Skin of body (tissue), 2 donors: Measurements from ENCODE around the gene PTPN5. TPM values are rescaled to one million over a fixed set of nuclear protein-coding genes. Genes with fewer than 3 reads are reported as not detected.

Experiments
- DNase-seq: peaks from one replicate; lab custom pipeline; 2025; lab: John Stamatoyannopoulos, UW
- total RNA-seq: library from RNA; depleted of rRNA; stranded (reverse); fragments of >200 nt; gene quantifications from one replicate; pipeline ENCODE4 v1.2.3, GENCODE V29; 2014

PTPN5 gene
- total RNA-seq, 1 donor from 2014 or later, result 0.69 TPM

GRCh38 chr11:18773104-18773503 lies 18.5 kb downstream of the PTPN5 start:
- DNase-seq, result no peak

GRCh38 chr11:18772211-18772610 lies 19.4 kb downstream of the PTPN5 start:
- DNase-seq, result no peak

GRCh38 chr11:18771266-18772035 lies 20.1 kb downstream of the PTPN5 start:
- no peak for DNase-seq

GRCh38 chr11:18770479-18771125 lies 21.0 kb downstream of the PTPN5 start:
- no peak for DNase-seq

- DNase-seq, result no peak
Observed at GRCh38 chr11:18769802-18770456, 21.7 kb downstream of the PTPN5 start.

GRCh38 chr11:18768978-18769377 lies 22.6 kb downstream of the PTPN5 start:
- no peak for DNase-seq

GRCh38 chr11:18768472-18768901 lies 23.1 kb downstream of the PTPN5 start:
- DNase-seq, result no peak

GRCh38 chr11:18766015-18766414 lies 25.6 kb downstream of the PTPN5 start:
- no peak for DNase-seq

- no peak for DNase-seq
Observed at GRCh38 chr11:18765554-18765953, 26.0 kb downstream of the PTPN5 start.

GRCh38 chr11:18761741-18762140 lies 29.9 kb downstream of the PTPN5 start:
- no peak for DNase-seq

GRCh38 chr11:18761144-18761543 lies 30.5 kb downstream of the PTPN5 start:
- DNase-seq, result no peak

- no peak for DNase-seq
Observed at GRCh38 chr11:18757811-18758210, 33.8 kb downstream of the PTPN5 start.

- DNase-seq, result no peak
Observed at GRCh38 chr11:18756889-18757288, 34.7 kb downstream of the PTPN5 start.

GRCh38 chr11:18754308-18754707 lies 37.3 kb downstream of the PTPN5 start:
- DNase-seq, result no peak

- DNase-seq, result no peak
Observed at GRCh38 chr11:18752502-18752901, 39.1 kb downstream of the PTPN5 start.

GRCh38 chr11:18750944-18751343 lies 40.7 kb downstream of the PTPN5 start:
- DNase-seq, result no peak

GRCh38 chr11:18749681-18750319 lies 41.8 kb downstream of the PTPN5 start:
- DNase-seq, result no peak

- DNase-seq, result no peak
Observed at GRCh38 chr11:18748766-18749365, 42.7 kb downstream of the PTPN5 start.

- no peak for DNase-seq
Observed at GRCh38 chr11:18745251-18745650, 46.3 kb downstream of the PTPN5 start.

GRCh38 chr11:18743900-18744514 lies 47.6 kb downstream of the PTPN5 start:
- no peak for DNase-seq

GRCh38 chr11:18743365-18743764 lies 48.2 kb downstream of the PTPN5 start:
- DNase-seq, result no peak
